CD4-positive, CD25-positive, alpha-beta regulatory T cell (primary cell): Measurements from ENCODE around the gene PLEKHF1. TPM values are rescaled to one million over a fixed set of nuclear protein-coding genes. Genes with fewer than 3 reads are reported as not detected.

Source experiments
- ATAC-seq, 2 donors: fragments of 150-1000 bp; cut with Tn5 transposase; one replicate each; pipeline ENCODE4 v1.10.0; 2021; ENCODE audit warnings: low read depth in 2 of 2, moderate number of reproducible peaks in 2 of 2, moderate library complexity in 1 of 2
- DNase-seq, 3 donors: peaks; one replicate each; pipeline versions ENCODE4 v3.0.0 to v3.0.0-alpha.2; 2012 to 2022; ENCODE audit warnings: mixed read lengths in 1 of 3
- H3K27ac ChIP-seq: one replicate; pipeline ENCODE4 v1.7.0; 2013; ENCODE audit warnings: mild to moderate bottlenecking, low read length; ENCODE audit not compliant: insufficient read depth, poor library complexity, severe bottlenecking
- H3K27me3 ChIP-seq: one replicate; pipeline ENCODE4 v1.7.0; 2013; ENCODE audit warnings: low read length; ENCODE audit not compliant: control insufficient read depth, insufficient read depth
- H3K36me3 ChIP-seq: one replicate; pipeline ENCODE4 v1.7.0; 2013; ENCODE audit warnings: mild to moderate bottlenecking, low read length, moderate library complexity; ENCODE audit not compliant: control insufficient read depth, insufficient read depth
- H3K4me1 ChIP-seq: 2 replicates; pipeline ENCODE4 v1.7.0; 2013; ENCODE audit warnings: mild to moderate bottlenecking, low read length; ENCODE audit not compliant: insufficient read depth, control insufficient read depth, poor library complexity, severe bottlenecking
- H3K4me3 ChIP-seq: one replicate; pipeline ENCODE4 v1.7.0; 2013; ENCODE audit warnings: low read depth, mild to moderate bottlenecking, low read length, moderate library complexity
- H3K9me3 ChIP-seq, 2 experiments: 1 replicate in 1 of 2; 2 replicates in 1 of 2; pipeline ENCODE4 v1.7.0; 2013; ENCODE audit warnings: low read length in 2 of 2, mild to moderate bottlenecking in 1 of 2, moderate library complexity in 1 of 2; ENCODE audit not compliant: control insufficient read depth in 2 of 2
- H3K27ac Mint-ChIP-seq, 3 donors: one replicate each; pipeline ENCODE4 v1.8.0; 2020 to 2022; ENCODE audit warnings: mild to moderate bottlenecking in 3 of 3, mixed read lengths in 3 of 3, moderate library complexity in 2 of 3
- H3K27me3 Mint-ChIP-seq: one replicate; pipeline ENCODE4 v1.8.0; 2022; ENCODE audit warnings: mild to moderate bottlenecking, mixed read lengths
- H3K36me3 Mint-ChIP-seq: one replicate; pipeline ENCODE4 v1.8.0; 2020; ENCODE audit warnings: mixed read lengths
- H3K4me1 Mint-ChIP-seq, 4 donors: one replicate each; pipeline ENCODE4 v1.8.0; 2020 to 2022; ENCODE audit warnings: mixed read lengths in 4 of 4, mild to moderate bottlenecking in 1 of 4
- H3K4me3 Mint-ChIP-seq, 4 donors: one replicate each; pipeline ENCODE4 v1.8.0; 2020 to 2022; ENCODE audit warnings: mild to moderate bottlenecking in 4 of 4, mixed read lengths in 4 of 4, moderate library complexity in 3 of 4
- H3K9me3 Mint-ChIP-seq, 7 donors: one replicate each; pipeline ENCODE4 v1.8.0; 2020 to 2022; ENCODE audit warnings: mixed read lengths in 7 of 7, mild to moderate bottlenecking in 3 of 7, moderate library complexity in 2 of 7
- polyA plus RNA-seq, 4 donors: library from polyadenylated mRNA; unstranded; fragments of 300-500 nt; fragmentation: Illumina TruSeq; gene quantifications; one replicate each; pipeline ENCODE4 v1.2.3, GENCODE V29; 2021
- total RNA-seq: library from RNA; stranded (reverse); gene quantifications from one replicate; pipeline ENCODE4 v1.2.3, GENCODE V29; 2022

The PLEKHF1 gene
- total and polyA plus RNA-seq, 5 donors from 2014 or later: 21.0 to 49.3 (median 35.1) TPM

DNA sequence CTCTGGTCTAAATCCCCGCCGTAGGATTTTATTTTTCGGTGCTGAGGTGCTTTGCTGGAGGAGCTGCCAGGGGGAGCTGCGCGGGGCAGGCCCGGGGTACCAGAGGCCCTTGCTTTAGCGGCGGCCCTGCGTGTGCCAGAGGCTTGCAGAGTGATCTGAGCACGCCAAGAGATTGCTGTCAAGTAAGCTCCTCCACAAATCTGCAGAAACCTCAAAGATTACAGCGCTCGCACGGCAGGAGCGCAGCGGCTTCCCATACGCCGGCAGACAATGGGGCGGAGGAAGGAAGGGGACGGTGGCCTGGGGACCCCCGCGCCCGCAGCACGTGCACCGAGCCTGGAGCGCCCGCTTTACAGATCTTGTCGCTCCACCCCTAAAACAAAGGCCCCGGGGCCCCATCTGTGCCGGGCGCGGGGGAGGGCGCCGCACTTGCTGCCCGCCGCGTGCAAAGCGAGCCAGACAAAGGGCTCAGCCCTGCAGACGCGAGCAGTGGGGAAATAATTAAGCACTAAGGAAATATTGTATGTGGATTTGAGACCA is 58.9 kb downstream of the PLEKHF1 start:
- Mint-ChIP-seq H3K4me3 (peak overlapping the region in 3 of 4 donors; percentile 58 to 78 (median 58)), H3K9me3 (no peaks in the 10 kb centered on the region), H3K27ac (no peak overlapping the region), H3K27me3 (peaks cover 54% of the 10 kb centered on the region), H3K4me1 (peaks cover 0 to 15% (median 4%) of the 10 kb centered on the region in 4 donors), H3K36me3 (no peaks in the 10 kb centered on the region)
- ATAC-seq (peak; percentile 52 to 63), DNase-seq (peak in 2 of 3 donors; percentile 19 to 44)
- Histone ChIP-seq H3K36me3 (no peaks in the 10 kb centered on the region), H3K4me3 (no peak overlapping the region), H3K4me1 (peaks cover 11% of the 10 kb centered on the region), H3K9me3 (no peaks in the 10 kb centered on the region), H3K27me3 (peaks cover 5% of the 10 kb centered on the region), H3K27ac (no peak overlapping the region)

DNA sequence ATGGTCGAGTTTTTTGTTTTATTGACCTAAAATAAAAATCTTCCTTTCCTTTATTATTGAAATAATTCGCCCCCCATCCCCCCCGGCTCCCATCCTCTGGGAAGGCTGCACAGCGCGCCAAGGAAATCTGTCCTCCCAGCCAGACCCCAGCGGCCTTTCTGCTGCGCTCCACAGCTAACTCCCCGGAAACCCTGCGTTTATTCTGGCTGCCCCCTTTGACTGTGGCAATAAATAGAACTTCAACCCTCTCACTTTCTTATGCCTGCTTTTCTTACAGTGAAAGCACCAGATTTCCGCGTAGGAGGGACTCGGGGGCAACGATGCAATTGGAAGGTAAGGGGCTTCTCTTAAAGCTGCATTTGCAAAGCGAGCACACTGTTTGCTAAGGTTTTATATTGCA is 59.5 kb downstream of the PLEKHF1 start:
- H3K27me3 Mint-ChIP-seq: peaks cover 59% of the 10 kb centered on the region
- no peak overlapping the region for H3K27ac Mint-ChIP-seq
- Histone ChIP-seq H3K4me1 (peaks cover 11% of the 10 kb centered on the region), H3K36me3 (no peaks in the 10 kb centered on the region), H3K27me3 (peaks cover 5% of the 10 kb centered on the region), H3K9me3 (no peaks in the 10 kb centered on the region), H3K27ac (no peak overlapping the region), H3K4me3 (no peak overlapping the region)
- no peak for ATAC-seq
- no peaks in the 10 kb centered on the region for H3K9me3 Mint-ChIP-seq
- H3K4me1 Mint-ChIP-seq: peaks cover 0 to 15% (median 4%) of the 10 kb centered on the region in 4 donors
- no peaks in the 10 kb centered on the region for H3K36me3 Mint-ChIP-seq
- H3K4me3 Mint-ChIP-seq: peak overlapping the region in 1 of 4 donors; percentile 33
- DNase-seq: no peak

Other genes starting within 250 kb of the PLEKHF1 start
- not detected for gene VSTM2B, start 139.5 kb upstream of the PLEKHF1 start, total RNA-seq
- not detected for gene VSTM2B, start 139.5 kb upstream of the PLEKHF1 start, polyA plus RNA-seq
- 64.3 TPM for gene POP4, start 59.2 kb upstream of the PLEKHF1 start, total RNA-seq
- gene POP4, start 59.2 kb upstream of the PLEKHF1 start, polyA plus RNA-seq: 100 to 1,000 TPM; 162 to 202 (median 190) TPM
- 22.8 TPM for gene C19orf12, start 49.8 kb downstream of the PLEKHF1 start, total RNA-seq
- 10 to 100 TPM; 28.3 to 33.7 (median 31.0) TPM for gene C19orf12, start 49.8 kb downstream of the PLEKHF1 start, polyA plus RNA-seq
- 18.5 TPM for gene CCNE1, start 146.5 kb downstream of the PLEKHF1 start, total RNA-seq
- 1 to 10 TPM in 3 of 4 donors, under 1 TPM in 1; 0.88 to 4.7 (median 2.7) TPM for gene CCNE1, start 146.5 kb downstream of the PLEKHF1 start, polyA plus RNA-seq